Activated naive CD4-positive, alpha-beta T cell treated with anti-CD3 and anti-CD28 coated beads, Interleukin-2, amount 10 ng/mL, durations not matched to agents 7 days and 5 days (primary cell): ENCODE results near the gene DYNLL2.
"Not testable (repeated sequence)": the region's sequence is repeated elsewhere in the genome, so short reads cannot be mapped to it uniquely, and the experiment has no call there.

ENCODE experiments used
- CTCF ChIA-PET: fragments of 350-600 bp; sonication (Branson Sonifier 250); formaldehyde crosslinking; loops from one replicate; lab custom pipeline; 2021; ENCODE audit warnings: antibody characterized with exemption; lab: Charles Lee
- DNase-seq: peaks from one replicate; pipeline ENCODE4 v3.0.0-alpha.2; 2020
- H3K27ac Mint-ChIP-seq: one replicate; pipeline ENCODE4 v1.8.0; 2021; ENCODE audit warnings: mild to moderate bottlenecking, moderate library complexity, mixed read lengths
- H3K27me3 Mint-ChIP-seq: one replicate; pipeline ENCODE4 v1.8.0; 2021; ENCODE audit warnings: mild to moderate bottlenecking, mixed read lengths
- H3K36me3 Mint-ChIP-seq: one replicate; pipeline ENCODE4 v1.8.0; 2021; ENCODE audit warnings: mixed read lengths
- H3K4me1 Mint-ChIP-seq: one replicate; pipeline ENCODE4 v1.8.0; 2021; ENCODE audit warnings: mixed read lengths
- H3K4me3 Mint-ChIP-seq: one replicate; pipeline ENCODE4 v1.8.0; 2021; ENCODE audit warnings: mild to moderate bottlenecking, moderate library complexity, mixed read lengths
- H3K9me3 Mint-ChIP-seq: one replicate; pipeline ENCODE4 v1.8.0; 2021; ENCODE audit warnings: mixed read lengths

The DYNLL2 gene

GRCh38 chr17:58132697-58133096, 49.5 kb downstream of the DYNLL2 start:
- H3K27ac Mint-ChIP-seq, H3K36me3 Mint-ChIP-seq: not testable (repeated sequence)

GRCh38 chr17:58136669-58137279, 53.6 kb downstream of the DYNLL2 start:
- H3K9me3 Mint-ChIP-seq, result no peaks in the 10 kb centered on the region
- no peak overlapping the region for H3K4me3 Mint-ChIP-seq
- no peak overlapping the region for H3K27ac Mint-ChIP-seq
- peaks cover 45% of the 10 kb centered on the region for H3K27me3 Mint-ChIP-seq
- H3K36me3 Mint-ChIP-seq, result peaks cover 1% of the 10 kb centered on the region
- no peak for DNase-seq
- CTCF ChIA-PET, result interaction anchor here (0.9 to 1.3 kb wide), 3 partner anchors 9 to 36 kb away, joined by 3 to 6 read pairs (median 3); no protein-coding TSS in a partner anchor
- H3K4me1 Mint-ChIP-seq, result no peaks in the 10 kb centered on the region

More at GRCh38 chr17:58132697-58133096, 49.5 kb downstream of the DYNLL2 start:
- H3K4me1 Mint-ChIP-seq, DNase-seq, CTCF ChIA-PET, H3K9me3 Mint-ChIP-seq, H3K4me3 Mint-ChIP-seq: not testable (repeated sequence)
- peaks cover 64% of the 10 kb centered on the region for H3K27me3 Mint-ChIP-seq

GRCh38 chr17:58141505-58141904, 58.3 kb downstream of the DYNLL2 start:
- peaks cover 24% of the 10 kb centered on the region for H3K9me3 Mint-ChIP-seq

GRCh38 chr17:58143335-58143734, 60.1 kb downstream of the DYNLL2 start:
- DNase-seq, H3K4me3 Mint-ChIP-seq, H3K27ac Mint-ChIP-seq, CTCF ChIA-PET, H3K4me1 Mint-ChIP-seq: not testable (repeated sequence)
- Mint-ChIP-seq H3K27me3 (peaks cover 32% of the 10 kb centered on the region), H3K9me3 (peaks cover 27% of the 10 kb centered on the region), H3K36me3 (peaks cover 26% of the 10 kb centered on the region)

More at GRCh38 chr17:58141505-58141904, 58.3 kb downstream of the DYNLL2 start:
- CTCF ChIA-PET, result no interaction called here
- H3K4me3 Mint-ChIP-seq, result no peak overlapping the region
- H3K27ac Mint-ChIP-seq, result no peak overlapping the region
- H3K36me3 Mint-ChIP-seq, result peaks cover 24% of the 10 kb centered on the region
- peaks cover 36% of the 10 kb centered on the region for H3K27me3 Mint-ChIP-seq
- no peak for DNase-seq
- peaks cover 3% of the 10 kb centered on the region for H3K4me1 Mint-ChIP-seq

- no peak overlapping the region for H3K27ac Mint-ChIP-seq
- H3K4me3 Mint-ChIP-seq, result no peak overlapping the region
- peaks cover 26% of the 10 kb centered on the region for H3K36me3 Mint-ChIP-seq
- CTCF ChIA-PET, result no interaction called here
- H3K9me3 Mint-ChIP-seq, result peaks cover 27% of the 10 kb centered on the region
- H3K4me1 Mint-ChIP-seq, result peaks cover 4% of the 10 kb centered on the region
- DNase-seq, result no peak
- peaks cover 43% of the 10 kb centered on the region for H3K27me3 Mint-ChIP-seq
Observed at GRCh38 chr17:58144801-58145200, 61.6 kb downstream of the DYNLL2 start.
